ENCODE measurements around the gene THSD4.

- TF ChIP-seq CTCF (IDR thresholded peaks at IDR 0.05) = no peak
- TF ChIP-seq POLR2A (IDR thresholded peaks at IDR 0.05) = no peak
Measured at GRCh38 chr15:71422530-71423259, 307.4 kb downstream of the THSD4 start.
